Measurements from ENCODE around the gene SIK2.

Gene SIK2

DNA sequence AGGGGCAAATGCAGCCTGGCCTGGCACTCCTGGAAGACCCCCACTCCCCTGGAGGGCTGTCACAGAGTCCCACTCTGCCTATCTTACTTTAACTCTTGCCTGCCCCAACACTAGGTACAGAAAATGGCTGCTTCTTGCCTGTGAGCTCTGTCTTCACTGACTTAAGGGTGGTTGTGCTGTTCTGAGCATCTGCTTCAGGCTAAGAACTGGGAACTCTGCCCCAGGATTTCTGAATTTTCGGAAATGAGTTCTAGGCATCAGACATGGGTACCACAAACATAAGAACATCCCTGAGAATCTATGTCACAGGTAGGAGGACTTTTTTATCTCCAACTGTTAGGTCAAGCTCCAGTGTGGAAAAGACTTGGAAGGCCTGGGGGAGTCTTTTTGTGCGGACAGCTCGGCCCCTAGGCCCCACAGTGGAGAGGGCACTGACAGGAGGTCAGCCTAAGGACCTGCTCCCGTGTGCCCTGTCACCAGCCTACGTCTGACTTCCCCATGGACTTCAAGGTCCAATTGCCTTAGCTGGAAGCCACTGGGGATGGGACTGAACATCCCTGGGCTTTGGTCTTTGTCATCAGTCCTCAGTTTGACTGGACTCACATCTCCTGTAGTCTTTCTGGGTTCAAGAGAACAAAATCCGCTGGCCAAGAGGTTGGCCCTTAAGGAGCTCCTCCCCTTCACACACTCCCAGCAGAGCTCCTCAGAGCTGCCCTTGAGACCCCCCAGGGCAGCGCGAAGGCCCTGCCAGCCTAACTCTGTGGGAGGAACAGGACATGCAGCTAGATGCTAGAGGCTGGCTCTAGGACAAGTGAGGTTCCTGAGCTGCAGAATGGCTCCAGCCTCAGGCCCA is 132.1 kb downstream of the SIK2 start:
- no peak overlapping the region for H3K4me3 ChIP-seq (ENCODE audit: low read depth, low read length)
- no peak for DNase-seq (ENCODE audit: low read depth)
- TF ChIP-seq CTCF (IDR thresholded peaks at IDR 0.05; ENCODE audit: low read depth, low read length, missing control alignments) = no peak

GRCh38 chr11:111734954-111735261 is 132.7 kb downstream of the SIK2 start:
- DNase-seq (ENCODE audit: low read depth) = no peak
- no peak for TF ChIP-seq CTCF (IDR thresholded peaks at IDR 0.05; ENCODE audit: low read depth, low read length, missing control alignments)
- no peak overlapping the region for H3K4me3 ChIP-seq (ENCODE audit: low read depth, low read length)

DNA sequence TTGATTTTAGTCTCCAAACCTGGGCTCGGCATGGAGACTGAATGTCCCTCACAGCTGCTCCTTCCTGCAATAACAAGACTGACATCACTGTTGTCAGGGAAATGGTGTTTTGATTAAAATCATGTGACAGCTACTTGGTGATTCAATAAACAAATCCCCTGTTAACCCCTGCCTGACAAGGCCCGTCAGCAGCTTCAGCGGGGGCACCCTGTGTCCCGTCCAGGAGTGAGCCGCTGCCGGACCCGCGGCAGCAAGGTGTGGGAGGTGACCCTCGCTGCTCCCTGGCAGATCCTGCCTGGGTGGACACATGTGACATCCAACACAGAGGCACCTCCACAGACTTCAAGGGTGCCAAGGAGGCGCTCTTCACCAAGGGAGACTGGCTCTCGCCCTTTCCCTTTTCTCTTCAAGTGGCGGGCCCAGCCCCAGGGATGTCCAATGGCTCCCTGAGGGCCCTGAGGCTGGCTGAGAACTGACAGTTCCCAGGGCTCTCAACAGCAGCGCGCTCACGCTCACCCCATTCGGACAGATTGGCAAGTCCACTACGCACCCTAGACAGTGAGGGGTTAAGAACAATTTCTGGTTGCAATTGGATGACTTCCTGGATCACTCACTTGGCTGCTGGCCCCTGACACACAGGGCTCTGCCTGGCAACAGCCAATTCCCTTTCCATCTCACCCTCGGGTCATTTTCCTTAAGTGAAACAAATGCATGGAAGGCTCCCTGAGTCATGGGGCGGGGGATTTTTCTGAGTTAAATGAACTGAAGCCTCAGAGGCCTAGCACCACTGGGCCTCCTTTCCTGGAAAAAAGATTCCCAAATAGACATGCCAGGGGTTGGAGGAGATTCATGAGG is 133.2 kb downstream of the SIK2 start:
- TF ChIP-seq CTCF (IDR thresholded peaks at IDR 0.05; ENCODE audit: low read depth, low read length, missing control alignments) = no peak
- DNase-seq (ENCODE audit: low read depth) = no peak
- no peak overlapping the region for H3K4me3 ChIP-seq (ENCODE audit: low read depth, low read length)

GRCh38 chr11:111736181-111736590 is 133.9 kb downstream of the SIK2 start:
- no peak overlapping the region for H3K4me3 ChIP-seq (ENCODE audit: low read depth, low read length)
- TF ChIP-seq CTCF (IDR thresholded peaks at IDR 0.05; ENCODE audit: low read depth, low read length, missing control alignments) = no peak
- DNase-seq (ENCODE audit: low read depth) = no peak

- no peak overlapping the region for H3K4me3 ChIP-seq (ENCODE audit: low read depth, low read length)
- TF ChIP-seq CTCF (IDR thresholded peaks at IDR 0.05; ENCODE audit: low read depth, low read length, missing control alignments) = no peak
- no peak for DNase-seq (ENCODE audit: low read depth)
These were observed 134.6 kb downstream of the SIK2 start for GRCh38 chr11:111736621-111737443.

GRCh38 chr11:111737444-111738210 is 135.4 kb downstream of the SIK2 start:
- TF ChIP-seq CTCF (IDR thresholded peaks at IDR 0.05; ENCODE audit: low read depth, low read length, missing control alignments) = no peak
- DNase-seq (ENCODE audit: low read depth) = no peak
- H3K4me3 ChIP-seq (ENCODE audit: low read depth, low read length) = no peak overlapping the region

Measured in GM12864 (cell line).